Neural cell (in vitro differentiated cells): ENCODE results near the gene TIAM2. TPM values are rescaled to one million over a fixed set of nuclear protein-coding genes. Genes with fewer than 3 reads are reported as not detected.

ENCODE experiments used
- H2AFZ ChIP-seq: fragments of 200-600, 300-800 bp; sonication (generic), shearing (Covaris generic); 2 replicates; pipeline ENCODE4 v1.6.0; 2014; ENCODE audit warnings: low read depth, mild to moderate bottlenecking, antibody characterized with exemption, low read length, moderate library complexity
- H3F3A ChIP-seq: fragments of 200-600 bp; shearing (Covaris generic); 2 replicates; pipeline ENCODE4 v1.6.1; 2016; ENCODE audit warnings: mild to moderate bottlenecking, moderate library complexity, mixed read lengths, antibody characterized with exemption, low read length; ENCODE audit not compliant: insufficient read depth, poor library complexity, severe bottlenecking
- H3K27ac ChIP-seq: fragments of 200-600, 300-800 bp; sonication (generic), shearing (Covaris generic); 2 replicates; pipeline ENCODE4 v1.5.1; 2014; ENCODE audit warnings: mild to moderate bottlenecking, low read length, moderate library complexity
- H3K27me3 ChIP-seq: fragments of 300-800, 200-600 bp; sonication (generic), shearing (Covaris generic); 2 replicates; pipeline ENCODE4 v1.6.0; 2014; ENCODE audit warnings: mild to moderate bottlenecking, low read depth, low read length, moderate library complexity; ENCODE audit not compliant: insufficient read depth
- H3K36me3 ChIP-seq: fragments of 300-800, 200-600 bp; sonication (generic), shearing (Covaris generic); 2 replicates; pipeline ENCODE4 v1.5.1; 2014; ENCODE audit warnings: mild to moderate bottlenecking, antibody characterized with exemption, low read length, moderate library complexity; ENCODE audit not compliant: insufficient read depth
- H3K4me2 ChIP-seq: fragments of 300-800, 200-600 bp; sonication (generic), shearing (Covaris generic); 2 replicates; pipeline ENCODE4 v1.6.0; 2014; ENCODE audit warnings: mild to moderate bottlenecking, low read length
- H3K4me3 ChIP-seq: fragments of 300-800, 200-600 bp; sonication (generic), shearing (Covaris generic); 2 replicates; pipeline ENCODE4 v1.5.1; 2014; ENCODE audit warnings: mild to moderate bottlenecking, low read length, moderate library complexity
- H3K79me2 ChIP-seq: fragments of 200-600 bp; shearing (Covaris generic); replicated peaks from 2 replicates; pipeline ENCODE4 v1.6.0; 2014; ENCODE audit warnings: mild to moderate bottlenecking, low read length, moderate library complexity; ENCODE audit not compliant: insufficient read depth
- H3K9ac ChIP-seq: fragments of 300-800, 200-600 bp; sonication (generic), shearing (Covaris generic); 2 replicates; pipeline ENCODE4 v1.6.1; 2016; ENCODE audit warnings: mild to moderate bottlenecking, low read length, mixed read lengths
- H3K9me2 ChIP-seq: fragments of 200-600 bp; shearing (Covaris generic); 2 replicates; pipeline ENCODE4 v1.6.1; 2016; ENCODE audit warnings: mild to moderate bottlenecking, low read length, mixed read lengths; ENCODE audit not compliant: insufficient read depth
- H3K9me3 ChIP-seq: fragments of 200-600, 300-800 bp; sonication (generic), shearing (Covaris generic); 2 replicates; pipeline ENCODE4 v1.6.1; 2016; ENCODE audit warnings: mild to moderate bottlenecking, mixed run types, low read length, moderate library complexity, mixed read lengths
- H4K20me1 ChIP-seq: fragments of 200-600 bp; shearing (Covaris generic); 2 replicates; pipeline ENCODE4 v1.6.1; 2016; ENCODE audit warnings: mild to moderate bottlenecking, mixed run types; ENCODE audit not compliant: insufficient read depth
- CTCF ChIP-seq: fragments of 450-650 bp; IDR thresholded peaks from 2 replicates; pipeline ENCODE4 v1.5.1; 2014; ENCODE audit warnings: antibody characterized with exemption, mild to moderate bottlenecking, moderate library complexity; ENCODE audit not compliant: poor library complexity, severe bottlenecking
- EP300 ChIP-seq: fragments of 450-650 bp; conservative IDR thresholded peaks from 2 replicates; pipeline ENCODE4 v1.6.1; 2014; ENCODE audit warnings: antibody characterized with exemption, mild to moderate bottlenecking, moderate library complexity; ENCODE audit not compliant: poor library complexity, severe bottlenecking
- EZH2 ChIP-seq: fragments of 200-600, 300-800 bp; shearing (Covaris generic), sonication (generic); IDR thresholded peaks from 2 replicates; pipeline ENCODE4 v1.6.1; 2014; ENCODE audit warnings: antibody characterized with exemption, low read length, borderline replicate concordance, mild to moderate bottlenecking; ENCODE audit not compliant: insufficient read depth, poor library complexity, severe bottlenecking
- MXI1 ChIP-seq: fragments of 450-650 bp; conservative IDR thresholded peaks from 2 replicates; pipeline ENCODE4 v1.6.1; 2014; ENCODE audit warnings: antibody characterized with exemption, mild to moderate bottlenecking; ENCODE audit not compliant: poor library complexity, severe bottlenecking
- POLR2AphosphoS5 ChIP-seq: IDR thresholded peaks from 2 replicates; pipeline ENCODE4 v1.6.1; 2012
- RAD21 ChIP-seq: fragments of 450-650 bp; conservative IDR thresholded peaks from 2 replicates; pipeline ENCODE4 v1.6.1; 2014; ENCODE audit warnings: antibody characterized with exemption, mild to moderate bottlenecking, moderate library complexity
- REST ChIP-seq: IDR thresholded peaks from 2 replicates; pipeline ENCODE4 v1.6.1; 2012; ENCODE audit warnings: borderline replicate concordance
- SMC3 ChIP-seq: fragments of 450-650 bp; conservative IDR thresholded peaks from 2 replicates; pipeline ENCODE4 v1.6.1; 2014; ENCODE audit warnings: antibody characterized with exemption, mild to moderate bottlenecking, moderate library complexity; ENCODE audit not compliant: poor library complexity
- TAF1 ChIP-seq: IDR thresholded peaks from 2 replicates; pipeline ENCODE4 v1.6.1; 2012; ENCODE audit warnings: low read depth
- polyA plus RNA-seq: library from polyadenylated mRNA; depleted of rRNA; stranded (reverse); fragments of >200 nt; gene quantifications from 2 replicates; pipeline ENCODE4 v1.2.3, GENCODE V29; 2014

TIAM2 gene
- polyA plus RNA-seq, 1 donor from 2014 or later = 73.3 TPM

- H3K4me3 ChIP-seq = no peak overlapping the region
- H3K9me3 ChIP-seq = peaks cover 2% of the 10 kb centered on the region
- no peak for TF ChIP-seq REST
- TF ChIP-seq MXI1 = no peak
- TF ChIP-seq CTCF = no peak
- no peak for TF ChIP-seq SMC3
- no peak for TF ChIP-seq EZH2
- TF ChIP-seq EP300 = no peak
- TF ChIP-seq RAD21 = no peak
- H3K79me2 ChIP-seq = no peaks in the 10 kb centered on the region
- H3K9ac ChIP-seq = no peak overlapping the region
- H3K27ac ChIP-seq = no peak overlapping the region
- no peaks in the 10 kb centered on the region for H3F3A ChIP-seq
- H3K27me3 ChIP-seq = no peaks in the 10 kb centered on the region
- H3K4me2 ChIP-seq = no peak overlapping the region
- H4K20me1 ChIP-seq = no peaks in the 10 kb centered on the region
- H3K36me3 ChIP-seq = no peaks in the 10 kb centered on the region
- no peak overlapping the region for H2AFZ ChIP-seq
- H3K9me2 ChIP-seq = no peaks in the 10 kb centered on the region
Measured at GRCh38 chr6:155038527-155038926, 43.4 kb downstream of the TIAM2 start.

- H3K9me3 ChIP-seq = peaks cover 2% of the 10 kb centered on the region
- no peak overlapping the region for H3K27ac ChIP-seq
- no peaks in the 10 kb centered on the region for H3K79me2 ChIP-seq
- H3K9ac ChIP-seq = no peak overlapping the region
- H4K20me1 ChIP-seq = no peaks in the 10 kb centered on the region
- TF ChIP-seq SMC3 (no peak), EZH2 (no peak), EP300 (no peak), CTCF (no peak), MXI1 (no peak), POLR2AphosphoS5 (no peak), RAD21 (no peak), TAF1 (no peak), REST (no peak)
- H3K9me2 ChIP-seq = no peaks in the 10 kb centered on the region
- H2AFZ ChIP-seq = no peak overlapping the region
- no peaks in the 10 kb centered on the region for H3K27me3 ChIP-seq
- H3F3A ChIP-seq = no peaks in the 10 kb centered on the region
- no peaks in the 10 kb centered on the region for H3K36me3 ChIP-seq
- H3K4me2 ChIP-seq = no peak overlapping the region
- no peak overlapping the region for H3K4me3 ChIP-seq
Measured at GRCh38 chr6:155039618-155040017, 44.5 kb downstream of the TIAM2 start.
